ENCODE measurements around the gene ADPRS. TPM values are rescaled to one million over a fixed set of nuclear protein-coding genes. Genes with fewer than 3 reads are reported as not detected.

Gene ADPRS
- total and polyA plus RNA-seq, 4 experiments from 2014 or later = 25.7 to 31.5 (median 27.7) TPM

GRCh38 chr1:36087233-36088123 is 1.2 kb upstream of the ADPRS start:
- Histone ChIP-seq H3K4me3 (ENCODE audit: low read length in 2 of 2) (no peak overlapping the region), H3K27ac (ENCODE audit: low read depth, low read length) (no peak overlapping the region), H3K27me3 (ENCODE audit: insufficient read depth, low read length) (no peaks in the 10 kb centered on the region), H3K36me3 (ENCODE audit: insufficient read depth, low read length) (peaks cover 13% of the 10 kb centered on the region), H3K4me1 (ENCODE audit: insufficient read depth, low read length) (peaks cover 18% of the 10 kb centered on the region), H3K9me3 (ENCODE audit: control insufficient read depth in 1 of 2, low read length in 2 of 2) (no peaks in the 10 kb centered on the region)
- H3K4me3 Mint-ChIP-seq = peak overlapping the region in 7 of 8 donors; percentile 51 to 98 (median 90)
- H3K4me1 Mint-ChIP-seq = peaks cover 10 to 29% (median 15%) of the 10 kb centered on the region in 4 donors
- intact Hi-C loops (cut with micrococcal nuclease) = loop anchor here (1.0 to 5.0 kb wide), 6 partner anchors 62 to 377 kb away; partner anchors contain the start of genes AGO3, MRPS15, STK40 and THRAP3
- POLR2A ChIA-PET (ENCODE audit: partially characterized antibody) = interaction anchor here (1.1 kb wide), 1 partner anchor 157 kb away, joined by 10 read pairs; the partner anchor contains the start of gene AGO3
- peaks cover 6 to 14% of the 10 kb centered on the region in 2 donors for H3K27me3 Mint-ChIP-seq
- CTCF ChIA-PET (ENCODE audit: partially characterized antibody) = interaction anchor here (1.1 kb wide), 1 partner anchor 100 kb away, joined by 3 read pairs; no protein-coding TSS in a partner anchor
- no peaks in the 10 kb centered on the region for H3K9me3 Mint-ChIP-seq
- no peak for DNase-seq
- H3K36me3 Mint-ChIP-seq = peaks cover 3 to 13% of the 10 kb centered on the region in 2 donors
- H3K27ac Mint-ChIP-seq = peak overlapping the region in 3 of 7 donors; percentile 24 to 88 (median 42)

DNA sequence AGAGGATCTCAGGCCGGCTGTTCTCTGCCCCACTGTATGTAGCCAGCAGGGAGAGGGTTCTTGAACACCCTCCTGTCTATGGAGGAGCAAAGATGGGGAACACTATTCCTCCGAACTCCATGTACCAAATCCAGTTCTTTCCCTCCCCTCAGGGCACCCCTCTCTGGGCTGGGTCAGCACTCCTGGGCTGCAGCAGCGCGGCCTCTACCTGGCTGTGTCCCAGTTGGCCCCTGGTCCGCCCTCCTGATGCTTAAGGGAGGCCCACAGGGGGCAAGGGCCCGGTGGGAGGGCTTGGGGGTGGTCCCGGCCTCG is 471 bp upstream of the ADPRS start:
- intact Hi-C loops (cut with micrococcal nuclease) = loop anchor here (1.0 to 5.0 kb wide), 6 partner anchors 61 to 377 kb away; partner anchors contain the start of genes AGO3, MRPS15, STK40 and THRAP3
- Histone ChIP-seq H3K36me3 (ENCODE audit: insufficient read depth, low read length) (peaks cover 20% of the 10 kb centered on the region), H3K9me3 (ENCODE audit: control insufficient read depth in 1 of 2, low read length in 2 of 2) (no peaks in the 10 kb centered on the region), H3K27me3 (ENCODE audit: insufficient read depth, low read length) (no peaks in the 10 kb centered on the region), H3K27ac (ENCODE audit: low read depth, low read length) (peak overlapping the region; percentile 92), H3K4me1 (ENCODE audit: insufficient read depth, low read length) (peaks cover 18% of the 10 kb centered on the region), H3K4me3 (ENCODE audit: low read length in 2 of 2) (peak overlapping the region; percentile 29 to 87)
- peaks cover 10 to 36% (median 15%) of the 10 kb centered on the region in 4 donors for H3K4me1 Mint-ChIP-seq
- CTCF ChIA-PET (ENCODE audit: partially characterized antibody) = no interaction called here
- no peak for DNase-seq
- peak overlapping the region; percentile 36 to 98 (median 92) for H3K4me3 Mint-ChIP-seq
- peaks cover 11 to 21% of the 10 kb centered on the region in 2 donors for H3K36me3 Mint-ChIP-seq
- H3K27ac Mint-ChIP-seq = peak overlapping the region in 2 of 7 donors; percentile 88 to 96
- POLR2A ChIA-PET (ENCODE audit: partially characterized antibody) = interaction anchor here (1.1 kb wide), 1 partner anchor 158 kb away, joined by 10 read pairs; the partner anchor contains the start of gene AGO3
- no peaks in the 10 kb centered on the region for H3K9me3 Mint-ChIP-seq
- H3K27me3 Mint-ChIP-seq = peaks cover 6 to 14% of the 10 kb centered on the region in 2 donors

DNA sequence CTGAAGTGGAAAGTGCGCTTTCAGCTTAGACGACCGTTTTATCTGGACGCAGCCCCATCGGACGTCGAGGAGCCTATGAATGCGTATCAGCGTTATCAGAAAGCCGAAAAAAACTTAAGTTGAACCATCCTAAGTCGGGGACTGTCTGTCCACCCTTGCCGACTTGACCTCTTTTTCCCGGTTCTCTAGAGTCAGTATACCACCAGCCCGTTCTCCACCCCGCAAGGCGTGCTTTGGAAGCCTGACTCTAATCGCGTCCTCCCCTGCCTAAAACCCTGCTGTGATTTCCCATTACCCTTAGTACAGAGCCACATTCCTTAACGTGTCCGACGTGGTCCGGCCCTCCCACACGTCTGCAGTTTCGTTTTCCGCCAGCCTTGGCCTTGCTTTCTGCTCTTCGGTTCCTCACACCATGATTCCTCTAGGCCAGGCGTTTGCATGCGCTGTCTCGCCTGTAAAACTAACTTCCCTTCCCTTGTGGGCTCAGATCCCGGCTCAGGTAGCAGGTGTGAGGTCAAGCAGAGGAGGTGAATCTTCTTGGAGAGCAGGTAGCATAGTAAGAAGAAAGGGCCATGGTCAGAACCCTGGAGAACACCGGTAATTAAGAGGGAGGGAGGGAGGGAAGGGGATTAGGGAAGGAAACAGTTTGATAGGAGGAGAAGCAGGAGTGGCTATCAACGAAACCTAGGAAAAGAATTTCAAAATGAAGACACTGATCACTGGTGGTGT is 865 bp downstream of the ADPRS start:
- intact Hi-C loops (cut with micrococcal nuclease) = loop anchor here (2.0 to 5.0 kb wide), 3 partner anchors 159 to 375 kb away; partner anchors contain the start of genes AGO3, MRPS15 and STK40

DNA sequence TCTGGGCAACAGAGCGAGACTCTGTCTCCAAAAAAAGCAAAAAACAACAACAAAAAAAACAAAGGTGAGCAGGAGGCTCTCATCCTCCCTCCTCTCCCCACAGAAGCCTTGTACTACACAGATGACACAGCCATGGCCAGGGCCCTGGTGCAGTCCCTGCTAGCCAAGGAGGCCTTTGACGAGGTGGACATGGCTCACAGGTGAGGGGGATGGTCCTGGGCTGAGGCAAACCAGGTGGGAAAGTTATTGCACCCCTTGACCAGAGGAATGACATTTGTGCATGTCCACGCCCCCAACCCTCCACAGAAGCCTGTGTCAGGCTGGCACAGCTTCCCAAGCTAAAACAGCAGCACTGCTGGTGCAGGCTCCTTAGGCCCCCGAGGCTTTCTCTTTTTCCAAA is 2.4 kb downstream of the ADPRS start:
- peaks cover 0 to 6% of the 10 kb centered on the region in 2 donors for H3K27me3 Mint-ChIP-seq
- no peak overlapping the region for H3K27ac ChIP-seq (ENCODE audit: low read depth, low read length)
- H3K4me3 ChIP-seq (ENCODE audit: low read length in 2 of 2) = no peak overlapping the region
- CTCF ChIA-PET (ENCODE audit: partially characterized antibody) = interaction anchor here (1.0 to 1.1 kb wide), 3 partner anchors 56 to 97 kb away, joined by 3 read pairs; no protein-coding TSS in a partner anchor
- H3K4me1 ChIP-seq (ENCODE audit: insufficient read depth, low read length) = peaks cover 18% of the 10 kb centered on the region
- no peak for DNase-seq
- H3K9me3 Mint-ChIP-seq = no peaks in the 10 kb centered on the region
- no peak overlapping the region for H3K4me3 Mint-ChIP-seq
- H3K27me3 ChIP-seq (ENCODE audit: insufficient read depth, low read length) = no peaks in the 10 kb centered on the region
- peaks cover 48% of the 10 kb centered on the region for H3K36me3 ChIP-seq (ENCODE audit: insufficient read depth, low read length)
- intact Hi-C loops (cut with micrococcal nuclease) = no loop called here
- H3K36me3 Mint-ChIP-seq = peaks cover 13 to 41% of the 10 kb centered on the region in 2 donors
- POLR2A ChIA-PET (ENCODE audit: partially characterized antibody) = interaction anchor here (0.6 kb wide), 1 partner anchor 29 kb away, joined by 4 read pairs; no protein-coding TSS in a partner anchor
- peak overlapping the region in 1 of 7 donors; percentile 52 for H3K27ac Mint-ChIP-seq
- peaks cover 11 to 38% (median 15%) of the 10 kb centered on the region in 4 donors for H3K4me1 Mint-ChIP-seq
- H3K9me3 ChIP-seq (ENCODE audit: control insufficient read depth in 1 of 2, low read length in 2 of 2) = no peaks in the 10 kb centered on the region

More for the DNA sequence above, 865 bp downstream of the ADPRS start:
- peak overlapping the region; percentile 88 to 99 (median 96) for H3K27ac Mint-ChIP-seq
- CTCF ChIA-PET (ENCODE audit: partially characterized antibody) = interaction anchor here (1.2 to 1.7 kb wide), 2 partner anchors 13 to 45 kb away, joined by 3 to 4 read pairs; no protein-coding TSS in a partner anchor
- peaks cover 4 to 11% of the 10 kb centered on the region in 2 donors for H3K27me3 Mint-ChIP-seq
- DNase-seq = peak in 1 of 5 donors; percentile 16
- POLR2A ChIA-PET (ENCODE audit: partially characterized antibody) = interaction anchor here (0.7 to 1.2 kb wide), 7 partner anchors 21 to 308 kb away, joined by 3 to 7 read pairs (median 3); partner anchors contain the start of genes AGO3, LSM10, THRAP3 and TRAPPC3
- H3K4me3 ChIP-seq (ENCODE audit: low read length in 2 of 2) = peak overlapping the region; percentile 17 to 87
- peaks cover 11 to 38% (median 15%) of the 10 kb centered on the region in 4 donors for H3K4me1 Mint-ChIP-seq
- H3K36me3 Mint-ChIP-seq = peaks cover 13 to 33% of the 10 kb centered on the region in 2 donors
- no peaks in the 10 kb centered on the region for H3K9me3 ChIP-seq (ENCODE audit: control insufficient read depth in 1 of 2, low read length in 2 of 2)
- H3K36me3 ChIP-seq (ENCODE audit: insufficient read depth, low read length) = peaks cover 33% of the 10 kb centered on the region
- peak overlapping the region; percentile 92 for H3K27ac ChIP-seq (ENCODE audit: low read depth, low read length)
- peak overlapping the region; percentile 87 to 98 (median 92) for H3K4me3 Mint-ChIP-seq
- no peaks in the 10 kb centered on the region for H3K27me3 ChIP-seq (ENCODE audit: insufficient read depth, low read length)
- H3K4me1 ChIP-seq (ENCODE audit: insufficient read depth, low read length) = peaks cover 18% of the 10 kb centered on the region
- H3K9me3 Mint-ChIP-seq = no peaks in the 10 kb centered on the region

DNA sequence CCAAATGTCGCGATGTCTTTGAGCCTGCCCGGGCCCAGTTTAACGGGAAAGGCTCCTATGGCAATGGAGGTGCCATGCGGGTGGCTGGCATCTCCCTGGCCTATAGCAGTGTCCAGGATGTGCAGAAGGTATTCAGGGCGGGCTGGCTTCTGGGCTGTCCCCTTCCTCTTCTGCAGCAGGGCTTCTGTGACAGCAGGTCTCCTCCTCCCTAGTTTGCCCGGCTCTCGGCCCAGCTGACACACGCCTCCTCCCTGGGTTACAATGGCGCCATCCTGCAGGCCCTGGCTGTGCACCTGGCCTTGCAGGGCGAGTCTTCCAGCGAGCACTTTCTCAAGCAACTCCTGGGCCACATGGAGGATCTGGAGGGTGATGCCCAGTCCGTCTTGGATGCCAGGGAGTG is 3.0 kb downstream of the ADPRS start:
- Mint-ChIP-seq H3K36me3 (peaks cover 13 to 42% of the 10 kb centered on the region in 2 donors), H3K27me3 (peaks cover 0 to under 1% of the 10 kb centered on the region in 2 donors), H3K27ac (peak overlapping the region in 4 of 7 donors; percentile 35 to 74 (median 62)), H3K4me3 (peak overlapping the region in 2 of 8 donors; percentile 29 to 39), H3K4me1 (peaks cover 11 to 38% (median 15%) of the 10 kb centered on the region in 4 donors), H3K9me3 (no peaks in the 10 kb centered on the region)
- ChIA-PET CTCF (ENCODE audit: partially characterized antibody) (interaction anchor here (1.0 to 1.1 kb wide), 2 partner anchors 43 to 96 kb away, joined by 3 to 4 read pairs; no protein-coding TSS in a partner anchor), POLR2A (ENCODE audit: partially characterized antibody) (interaction anchor here (0.6 kb wide), 1 partner anchor 29 kb away, joined by 4 read pairs; no protein-coding TSS in a partner anchor)
- no peak overlapping the region for H3K4me3 ChIP-seq (ENCODE audit: low read length in 2 of 2)
- no peaks in the 10 kb centered on the region for H3K27me3 ChIP-seq (ENCODE audit: insufficient read depth, low read length)
- intact Hi-C loops (cut with micrococcal nuclease) = no loop called here
- no peak for DNase-seq
- no peaks in the 10 kb centered on the region for H3K9me3 ChIP-seq (ENCODE audit: control insufficient read depth in 1 of 2, low read length in 2 of 2)
- no peak overlapping the region for H3K27ac ChIP-seq (ENCODE audit: low read depth, low read length)
- H3K4me1 ChIP-seq (ENCODE audit: insufficient read depth, low read length) = peaks cover 18% of the 10 kb centered on the region
- H3K36me3 ChIP-seq (ENCODE audit: insufficient read depth, low read length) = peaks cover 51% of the 10 kb centered on the region

DNA sequence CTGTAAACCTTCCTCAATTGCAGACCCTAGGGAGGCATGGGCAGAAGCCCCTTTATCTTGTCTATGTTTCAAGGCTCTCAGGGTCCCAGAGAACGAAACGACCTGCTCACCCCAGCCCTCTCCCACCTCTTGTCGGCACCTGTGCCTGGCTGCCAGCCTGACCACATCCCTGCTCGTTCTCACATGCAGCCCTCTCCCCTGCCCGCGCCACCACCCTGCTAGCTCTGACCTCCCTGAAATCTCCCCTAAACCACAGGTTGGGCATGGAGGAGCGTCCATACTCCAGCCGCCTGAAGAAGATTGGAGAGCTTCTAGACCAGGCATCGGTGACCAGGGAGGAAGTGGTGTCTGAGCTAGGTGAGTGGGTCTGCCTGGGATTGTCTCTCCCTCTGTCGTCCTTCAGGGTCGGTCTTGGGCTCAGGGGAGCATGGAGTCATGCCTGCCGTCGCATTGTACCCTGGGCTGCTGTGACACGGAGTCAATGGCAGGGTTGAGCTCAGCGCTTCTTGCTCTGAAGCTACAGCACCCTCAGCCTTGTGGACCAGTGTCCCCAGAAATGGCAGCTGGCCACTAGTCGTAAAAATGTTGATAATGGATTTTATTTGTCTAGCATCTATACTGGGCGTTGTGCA is 3.6 kb downstream of the ADPRS start:
- Histone ChIP-seq H3K27me3 (ENCODE audit: insufficient read depth, low read length) (no peaks in the 10 kb centered on the region), H3K4me3 (ENCODE audit: low read length in 2 of 2) (no peak overlapping the region), H3K9me3 (ENCODE audit: control insufficient read depth in 1 of 2, low read length in 2 of 2) (no peaks in the 10 kb centered on the region), H3K27ac (ENCODE audit: low read depth, low read length) (no peak overlapping the region), H3K4me1 (ENCODE audit: insufficient read depth, low read length) (peaks cover 18% of the 10 kb centered on the region), H3K36me3 (ENCODE audit: insufficient read depth, low read length) (peaks cover 51% of the 10 kb centered on the region)
- peaks cover 13 to 43% of the 10 kb centered on the region in 2 donors for H3K36me3 Mint-ChIP-seq
- DNase-seq = no peak
- H3K27ac Mint-ChIP-seq = peak overlapping the region in 2 of 7 donors; percentile 35 to 52
- no peaks in the 10 kb centered on the region for H3K9me3 Mint-ChIP-seq
- ChIA-PET CTCF (ENCODE audit: partially characterized antibody) (interaction anchor here (1.1 to 1.4 kb wide), 2 partner anchors 43 to 194 kb away, joined by 4 read pairs; no protein-coding TSS in a partner anchor), POLR2A (ENCODE audit: partially characterized antibody) (interaction anchor here (1.5 kb wide), 1 partner anchor 96 kb away, joined by 4 read pairs; no protein-coding TSS in a partner anchor)
- intact Hi-C loops (cut with micrococcal nuclease) = no loop called here
- no peaks in the 10 kb centered on the region for H3K27me3 Mint-ChIP-seq
- H3K4me1 Mint-ChIP-seq = peaks cover 11 to 38% (median 13%) of the 10 kb centered on the region in 4 donors
- no peak overlapping the region for H3K4me3 Mint-ChIP-seq

Measured in CD4-positive, alpha-beta memory T cell (primary cell).